T1000 (cell line): ENCODE data around the gene SPEN.
"Not testable (repeated sequence)": the region's sequence is repeated elsewhere in the genome, so short reads cannot be mapped to it uniquely, and the experiment has no call there.

Experiments
- DNase-seq: peaks from one replicate; lab custom pipeline; 2025; ENCODE audit warnings: mixed read lengths; lab: John Stamatoyannopoulos, UW

SPEN gene

GRCh38 chr1:15847100-15847892 lies at the start of gene SPEN:
SPEN (plus strand) TSS chr1:15847707; CDS start chr1:15848068, 361 bp downstream.
- DNase-seq = peak; percentile 97

- DNase-seq = peak; percentile 95
Measured at GRCh38 chr1:15799004-15799867, 48.3 kb upstream of the SPEN start.

- DNase-seq = peak; percentile 92
Measured at GRCh38 chr1:15799928-15800835, 47.3 kb upstream of the SPEN start.

- DNase-seq = no peak
Measured at GRCh38 chr1:15802234-15802965, 45.1 kb upstream of the SPEN start.

- no peak for DNase-seq
Measured at GRCh38 chr1:15803380-15803779, 44.1 kb upstream of the SPEN start.

GRCh38 chr1:15804060-15804459 lies 43.4 kb upstream of the SPEN start:
- DNase-seq = no peak

- DNase-seq = no peak
Measured at GRCh38 chr1:15807121-15807520, 40.4 kb upstream of the SPEN start.

- DNase-seq = not testable (repeated sequence)
Measured at GRCh38 chr1:15807549-15807948, 40.0 kb upstream of the SPEN start, which contains the start of gene UQCRHL. UQCRHL (minus strand) TSS chr1:15807649; CDS start chr1:15807649, 0 bp downstream.

GRCh38 chr1:15808955-15809354 lies 38.6 kb upstream of the SPEN start:
- DNase-seq = no peak

GRCh38 chr1:15810073-15810472 lies 37.4 kb upstream of the SPEN start:
- DNase-seq = no peak

GRCh38 chr1:15816674-15817073 lies 30.8 kb upstream of the SPEN start:
- DNase-seq = no peak

GRCh38 chr1:15820478-15820877 lies 27.0 kb upstream of the SPEN start:
- DNase-seq = no peak

- DNase-seq = no peak
Measured at GRCh38 chr1:15825800-15826199, 21.7 kb upstream of the SPEN start.

GRCh38 chr1:15826810-15827507 lies 20.5 kb upstream of the SPEN start:
- no peak for DNase-seq

GRCh38 chr1:15827567-15827966 lies 19.9 kb upstream of the SPEN start:
- DNase-seq = not testable (repeated sequence)

- DNase-seq = not testable (repeated sequence)
Measured at GRCh38 chr1:15828931-15829330, 18.6 kb upstream of the SPEN start.

GRCh38 chr1:15830258-15830657 lies 17.2 kb upstream of the SPEN start:
- no peak for DNase-seq

GRCh38 chr1:15833069-15833679 lies 14.3 kb upstream of the SPEN start:
- DNase-seq = peak; percentile 48

GRCh38 chr1:15833842-15834405 lies 13.6 kb upstream of the SPEN start:
- DNase-seq = no peak
